Parathyroid adenoma (tissue), 2 donors: ENCODE results near the gene SMIM10L1.

Experiments
- H2AFZ ChIP-seq: fragments of 300-600 bp; sonication (generic); one replicate; pipeline ENCODE4 v1.7.0; 2017; ENCODE audit warnings: antibody characterized with exemption, mild to moderate bottlenecking
- H3K27ac ChIP-seq: fragments of 300-600 bp; sonication (generic); one replicate; pipeline ENCODE4 v1.7.0; 2017
- H3K27me3 ChIP-seq: fragments of 300-600 bp; sonication (generic); one replicate; pipeline ENCODE4 v1.7.0; 2017; ENCODE audit warnings: low read length; ENCODE audit not compliant: control insufficient read depth, insufficient read depth
- H3K36me3 ChIP-seq: fragments of 300-600 bp; sonication (generic); one replicate; pipeline ENCODE4 v1.7.0; 2017; ENCODE audit warnings: low read length; ENCODE audit not compliant: control insufficient read depth, insufficient read depth
- H3K4me1 ChIP-seq: fragments of 300-600 bp; sonication (generic); one replicate; pipeline ENCODE4 v1.7.0; 2017; ENCODE audit warnings: control low read depth
- H3K4me2 ChIP-seq: fragments of 300-600 bp; sonication (generic); one replicate; pipeline ENCODE4 v1.7.0; 2017; ENCODE audit warnings: low read length
- H3K4me3 ChIP-seq: fragments of 300-600 bp; sonication (generic); one replicate; pipeline ENCODE4 v1.7.0; 2017; ENCODE audit warnings: low read depth, low read length
- H3K79me2 ChIP-seq: fragments of 300-600 bp; sonication (generic); one replicate; pipeline ENCODE4 v1.7.0; 2017; ENCODE audit warnings: control low read depth
- H3K9ac ChIP-seq: fragments of 300-600 bp; sonication (generic); one replicate; pipeline ENCODE4 v1.7.0; 2017; ENCODE audit warnings: mild to moderate bottlenecking
- H3K9me3 ChIP-seq: fragments of 300-600 bp; sonication (generic); one replicate; pipeline ENCODE4 v1.7.0; 2017; ENCODE audit warnings: low read length; ENCODE audit not compliant: control insufficient read depth
- CTCF ChIP-seq: fragments of 300-600 bp; sonication (generic); IDR thresholded peaks from one replicate; pipeline ENCODE4 v1.7.0; 2017; ENCODE audit warnings: antibody characterized with exemption, mild to moderate bottlenecking
- donor health status: primary hyperparathyroidism.

Gene SMIM10L1

DNA sequence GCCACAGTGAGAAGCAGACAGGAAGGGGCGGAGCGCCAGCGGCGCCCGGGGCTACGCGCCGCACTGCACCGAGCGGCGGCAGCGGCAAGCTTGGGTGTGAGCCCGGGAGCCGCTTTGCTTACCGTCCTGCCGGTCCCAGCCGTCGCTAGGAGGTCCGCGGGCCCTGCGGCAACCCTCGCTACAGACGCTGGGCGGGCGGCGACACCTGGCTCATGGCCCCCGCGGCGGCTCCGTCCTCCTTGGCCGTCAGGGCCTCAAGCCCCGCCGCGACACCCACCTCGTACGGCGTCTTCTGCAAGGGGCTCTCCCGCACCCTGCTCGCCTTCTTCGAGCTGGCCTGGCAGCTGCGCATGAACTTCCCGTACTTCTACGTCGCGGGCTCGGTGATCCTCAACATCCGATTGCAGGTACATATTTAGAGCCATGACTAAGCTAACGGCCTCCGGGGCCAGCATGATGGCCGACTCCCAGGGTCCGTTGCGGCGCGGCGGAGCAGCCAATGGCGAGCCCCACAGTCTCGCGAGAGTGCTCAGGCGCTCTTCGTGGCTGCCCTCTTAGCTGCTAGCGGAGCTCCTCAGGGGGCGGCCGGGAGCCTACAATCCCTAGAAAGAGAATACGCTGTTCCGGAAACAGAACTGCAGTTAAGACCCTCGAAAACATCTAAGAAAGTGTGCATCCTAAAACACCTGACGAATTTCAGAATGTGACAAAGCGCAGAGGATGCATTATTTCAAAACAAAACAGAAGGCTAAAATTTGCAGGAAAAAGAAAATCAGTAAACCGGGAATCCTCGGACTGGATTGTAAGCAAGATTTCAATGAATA is at the start of gene SMIM10L1:
Gene SMIM10L1, plus strand, starts transcription at position 50 of the 824 bp plus-strand sequence. Its CDS starts 163 bp downstream, at position 213.
- Histone ChIP-seq H3K27me3 (no peaks in the 10 kb centered on the region), H3K79me2 (peaks cover 25% of the 10 kb centered on the region), H3K9ac (peak within 1 kb of the TSS; percentile 61), H2AFZ (peak within 1 kb of the TSS; percentile 74), H3K36me3 (no peaks in the 10 kb centered on the region), H3K9me3 (no peaks in the 10 kb centered on the region), H3K4me2 (peak within 1 kb of the TSS; percentile 66), H3K27ac (peak within 1 kb of the TSS; percentile 91), H3K4me1 (peaks cover 13% of the 10 kb centered on the region), H3K4me3 (peak within 1 kb of the TSS; percentile 86)
- TF ChIP-seq CTCF = peak; percentile 19

DNA sequence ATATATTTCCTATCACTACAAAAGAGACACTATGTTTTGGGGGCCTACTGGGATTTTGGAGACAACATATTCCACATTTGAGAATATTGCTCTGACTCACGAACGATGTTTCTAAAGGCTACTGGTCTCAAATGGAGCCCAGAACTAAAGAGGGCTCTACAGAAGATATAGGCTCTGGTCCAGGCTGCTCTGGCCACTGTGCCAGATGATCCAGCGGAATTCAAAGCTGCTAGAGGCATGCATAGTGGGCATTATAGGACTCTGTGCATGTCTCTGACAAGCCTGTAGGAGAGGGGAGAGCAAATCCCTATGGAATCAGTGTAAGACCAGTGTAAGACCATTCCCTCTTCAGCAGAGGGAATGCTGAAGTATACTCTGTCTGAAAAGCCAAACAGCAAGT is 40.6 kb upstream of the SMIM10L1 start:
- H3K79me2 ChIP-seq = peaks cover 17% of the 10 kb centered on the region
- no peaks in the 10 kb centered on the region for H3K9me3 ChIP-seq
- H2AFZ ChIP-seq = no peak overlapping the region
- H3K36me3 ChIP-seq = no peaks in the 10 kb centered on the region
- H3K4me2 ChIP-seq = no peak overlapping the region
- H3K4me1 ChIP-seq = no peaks in the 10 kb centered on the region
- H3K27ac ChIP-seq = no peak overlapping the region
- no peak overlapping the region for H3K4me3 ChIP-seq
- no peak for TF ChIP-seq CTCF
- H3K9ac ChIP-seq = no peak overlapping the region
- H3K27me3 ChIP-seq = no peaks in the 10 kb centered on the region

GRCh38 chr12:11130999-11131398 is 40.0 kb upstream of the SMIM10L1 start:
- no peak for TF ChIP-seq CTCF
- Histone ChIP-seq H3K4me1 (no peaks in the 10 kb centered on the region), H2AFZ (no peak overlapping the region)

GRCh38 chr12:11133162-11133561 is 37.8 kb upstream of the SMIM10L1 start:
- Histone ChIP-seq H3K9me3 (no peaks in the 10 kb centered on the region), H3K4me2 (no peak overlapping the region), H3K9ac (no peak overlapping the region), H3K27me3 (no peaks in the 10 kb centered on the region), H3K36me3 (no peaks in the 10 kb centered on the region), H2AFZ (no peak overlapping the region), H3K79me2 (peaks cover 20% of the 10 kb centered on the region), H3K4me1 (no peaks in the 10 kb centered on the region), H3K4me3 (no peak overlapping the region), H3K27ac (no peak overlapping the region)
- no peak for TF ChIP-seq CTCF

More at GRCh38 chr12:11130999-11131398, 40.0 kb upstream of the SMIM10L1 start:
- H3K36me3 ChIP-seq = no peaks in the 10 kb centered on the region
- no peaks in the 10 kb centered on the region for H3K27me3 ChIP-seq
- no peak overlapping the region for H3K4me3 ChIP-seq
- no peak overlapping the region for H3K4me2 ChIP-seq
- H3K9me3 ChIP-seq = no peaks in the 10 kb centered on the region
- H3K27ac ChIP-seq = no peak overlapping the region
- H3K79me2 ChIP-seq = peaks cover 17% of the 10 kb centered on the region
- no peak overlapping the region for H3K9ac ChIP-seq

GRCh38 chr12:11133816-11134215 is 37.2 kb upstream of the SMIM10L1 start:
- Histone ChIP-seq H3K4me3 (no peak overlapping the region), H3K9ac (no peak overlapping the region)
- TF ChIP-seq CTCF = no peak

More at GRCh38 chr12:11133816-11134215, 37.2 kb upstream of the SMIM10L1 start:
- Histone ChIP-seq H3K4me2 (no peak overlapping the region), H3K27ac (no peak overlapping the region), H3K4me1 (no peaks in the 10 kb centered on the region), H2AFZ (no peak overlapping the region), H3K36me3 (no peaks in the 10 kb centered on the region), H3K9me3 (no peaks in the 10 kb centered on the region), H3K79me2 (peaks cover 25% of the 10 kb centered on the region), H3K27me3 (no peaks in the 10 kb centered on the region)
